ENCODE data around the gene CHRNB2.
"Not testable (repeated sequence)": the region's sequence is repeated elsewhere in the genome, so short reads cannot be mapped to it uniquely, and the experiment has no call there.

CHRNB2 gene

DNA sequence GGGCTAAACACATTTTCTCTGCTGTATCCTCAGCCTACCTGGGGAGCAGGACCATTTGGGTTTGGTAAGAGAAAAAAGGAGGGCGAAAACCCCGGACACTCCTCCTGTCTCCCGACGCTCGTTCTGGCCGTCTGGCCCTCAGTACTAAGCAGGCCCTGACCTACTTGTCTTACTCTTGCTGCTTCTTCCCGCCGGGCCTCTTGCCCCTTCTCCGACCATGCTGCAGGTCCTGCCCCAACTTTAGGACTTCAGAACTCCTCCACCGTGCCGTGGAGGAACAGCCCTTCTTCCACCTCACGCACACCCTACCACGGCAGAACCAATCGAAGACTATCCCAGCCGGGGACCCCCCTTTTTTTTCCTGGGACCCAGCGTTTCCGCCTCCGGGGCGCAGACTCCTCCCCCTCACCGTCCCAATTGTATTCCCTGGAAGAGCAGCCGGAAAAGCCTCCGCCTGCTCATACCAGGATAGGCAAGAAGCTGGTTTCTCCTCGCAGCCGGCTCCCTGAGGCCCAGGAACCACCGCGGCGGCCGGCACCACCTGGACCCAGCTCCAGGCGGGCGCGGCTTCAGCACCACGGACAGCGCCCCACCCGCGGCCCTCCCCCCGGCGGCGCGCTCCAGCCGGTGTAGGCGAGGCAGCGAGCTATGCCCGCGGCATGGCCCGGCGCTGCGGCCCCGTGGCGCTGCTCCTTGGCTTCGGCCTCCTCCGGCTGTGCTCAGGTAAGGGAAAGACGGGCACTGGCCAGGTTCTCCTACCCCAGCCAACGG, at the start of gene CHRNB2:
Gene CHRNB2, plus strand, starts transcription at position 393 of the 771 bp plus-strand sequence. Its CDS starts 267 bp downstream, at position 660.
- peak; percentile 14 for DNase-seq

DNA sequence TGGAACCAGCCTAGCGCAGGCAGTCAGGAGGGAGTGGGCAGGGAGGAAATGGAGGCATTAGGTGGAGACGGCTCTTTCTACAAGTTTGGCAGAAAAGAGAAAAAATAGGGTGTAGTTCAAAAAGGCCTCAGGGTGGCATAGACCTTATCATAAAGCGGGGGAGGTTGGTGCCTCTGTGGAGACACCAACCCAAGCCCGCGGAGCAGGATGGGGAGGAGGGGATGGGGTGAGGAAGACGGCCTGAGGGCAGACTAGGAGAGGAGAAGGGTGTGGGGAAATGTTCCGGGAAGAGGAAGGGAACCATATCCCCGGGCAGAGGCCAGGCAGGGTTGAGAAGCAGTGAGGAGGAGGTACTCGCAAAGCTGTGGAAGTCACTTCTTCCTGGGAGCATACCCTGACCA, 48.0 kb upstream of the CHRNB2 start:
- no peak for DNase-seq

GRCh38 chr1:154520333-154520732, 47.2 kb upstream of the CHRNB2 start:
- no peak for DNase-seq

GRCh38 chr1:154521695-154522094, 45.9 kb upstream of the CHRNB2 start:
- peak; percentile 25 for DNase-seq

- DNase-seq, result no peak
Measured at GRCh38 chr1:154524881-154525280, 42.7 kb upstream of the CHRNB2 start.

GRCh38 chr1:154527192-154527591, 40.4 kb upstream of the CHRNB2 start:
- no peak for DNase-seq

- no peak for DNase-seq
Measured at GRCh38 chr1:154529308-154529707, 38.3 kb upstream of the CHRNB2 start.

GRCh38 chr1:154531950-154532349, 35.6 kb upstream of the CHRNB2 start:
- not testable (repeated sequence) for DNase-seq

GRCh38 chr1:154533952-154534844, 33.4 kb upstream of the CHRNB2 start:
- DNase-seq, result no peak

GRCh38 chr1:154536570-154536969, 31.0 kb upstream of the CHRNB2 start:
- DNase-seq, result no peak

DNA sequence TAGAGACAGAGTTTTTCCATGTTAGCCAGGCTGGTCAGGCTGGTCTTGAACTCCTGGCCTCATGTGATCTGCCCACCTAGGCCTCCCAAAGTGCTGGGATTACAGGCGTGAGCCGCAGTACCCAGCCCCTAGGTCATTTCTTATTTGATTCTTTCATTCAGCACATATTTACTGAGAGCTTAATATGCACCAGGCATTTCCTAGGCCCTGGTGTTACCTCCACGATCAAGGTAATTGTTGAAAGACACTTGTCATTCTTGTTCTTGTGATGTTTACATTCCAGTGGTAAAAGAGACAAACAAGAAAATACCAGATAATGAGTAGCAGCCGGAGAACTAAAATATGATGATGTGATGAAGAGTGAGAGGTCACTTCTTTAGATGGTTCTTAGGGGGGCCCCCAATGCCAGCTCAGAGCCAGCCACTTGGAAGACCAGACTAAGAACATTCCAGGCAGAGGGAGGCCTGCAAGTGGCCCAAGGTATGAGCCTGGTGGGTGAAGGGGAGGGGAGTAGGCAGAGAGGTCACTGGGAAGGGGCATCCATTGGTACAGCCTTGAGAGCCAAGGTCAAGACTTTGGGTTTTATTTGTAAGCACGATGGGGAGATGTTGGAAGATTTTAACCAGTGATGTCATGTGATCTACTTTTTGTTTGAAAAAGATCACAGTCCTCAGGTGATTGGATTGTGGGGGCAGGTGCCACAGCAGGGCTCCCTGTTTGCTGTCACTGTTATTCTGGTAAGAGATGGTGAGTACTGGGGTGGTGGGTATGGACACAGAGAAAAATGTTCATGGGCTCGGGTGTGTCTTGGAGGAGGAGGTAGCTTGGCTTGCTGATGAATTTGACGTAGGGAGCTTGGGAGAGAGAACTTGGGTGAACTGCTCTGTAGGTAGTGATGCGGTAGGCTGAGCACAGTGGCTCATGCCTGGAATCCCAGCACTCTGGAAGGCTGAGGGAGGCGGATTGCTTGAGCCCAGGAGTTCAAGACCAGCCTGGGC, 27.8 kb upstream of the CHRNB2 start:
- no peak for DNase-seq

- no peak for DNase-seq
Measured at GRCh38 chr1:154541231-154541630, 26.3 kb upstream of the CHRNB2 start.

GRCh38 chr1:154546264-154547063, 21.1 kb upstream of the CHRNB2 start:
- DNase-seq, result peak; percentile 30

- no peak for DNase-seq
Measured at GRCh38 chr1:154547105-154547732, 20.4 kb upstream of the CHRNB2 start.

DNA sequence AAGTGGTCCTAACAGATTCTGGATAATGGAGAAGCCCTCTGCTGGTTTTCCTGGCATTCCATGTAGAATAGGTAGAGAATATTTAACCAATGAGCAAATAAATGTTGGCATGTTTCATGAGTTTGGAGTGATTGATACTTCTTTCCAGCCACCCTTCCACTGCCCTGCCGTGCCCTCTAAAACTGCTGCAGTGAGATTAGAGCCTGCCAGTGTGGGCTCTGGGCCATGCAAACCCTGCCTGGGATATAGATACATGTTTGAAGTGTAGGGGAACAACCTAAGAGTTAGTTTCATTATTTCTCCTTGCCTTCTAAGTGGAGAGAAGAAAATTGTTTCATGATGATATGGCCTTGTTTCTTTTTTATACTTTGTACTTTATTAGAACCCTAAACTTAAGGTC, 19.6 kb upstream of the CHRNB2 start:
- no peak for DNase-seq

DNA sequence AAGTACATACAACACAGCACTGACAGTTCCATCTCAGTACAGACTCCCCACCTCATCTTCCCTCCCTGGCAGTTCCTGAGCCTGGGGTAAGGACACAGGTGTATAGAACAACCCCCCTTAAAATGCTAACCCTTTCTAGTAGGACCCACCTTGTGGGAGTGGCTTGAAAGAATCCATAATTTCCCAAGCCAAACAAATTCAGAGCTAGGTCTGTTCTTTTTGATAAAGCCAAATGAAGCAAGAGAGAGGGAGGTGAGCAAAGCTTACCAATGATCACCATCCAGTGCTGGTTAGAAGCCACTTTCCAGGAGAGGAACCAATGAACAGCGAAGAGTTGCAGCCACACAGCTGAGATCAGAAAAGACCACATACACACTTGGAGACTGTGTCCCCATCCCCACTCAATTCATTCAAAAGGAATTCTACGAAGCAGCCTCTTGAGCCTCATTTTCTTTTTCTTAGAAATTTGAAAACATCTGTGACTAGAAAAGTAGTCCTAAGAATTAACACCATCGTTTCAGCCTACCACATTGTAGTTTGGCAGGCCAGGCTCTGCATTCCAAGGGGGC, 18.3 kb upstream of the CHRNB2 start:
- no peak for DNase-seq

DNA sequence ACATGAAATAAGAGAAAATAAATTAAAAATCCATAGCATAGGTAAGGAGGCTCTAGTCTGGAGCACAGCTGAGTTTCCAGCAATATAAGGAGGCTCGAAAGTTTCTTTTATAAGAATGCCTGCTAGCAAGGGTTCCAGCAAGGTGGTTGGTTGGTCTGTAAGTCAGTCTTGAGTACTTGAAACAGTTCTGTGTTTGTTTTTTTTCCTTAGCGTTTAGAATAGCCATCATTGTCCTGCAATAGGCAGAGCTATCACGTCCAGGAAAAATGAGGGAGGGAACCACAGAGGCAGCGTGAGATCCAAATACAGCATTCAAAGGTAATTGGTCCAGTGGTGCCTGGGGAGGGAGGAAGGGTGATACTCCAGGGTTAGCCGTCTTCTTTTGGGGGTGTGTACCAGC, 17.5 kb upstream of the CHRNB2 start:
- no peak for DNase-seq

DNA sequence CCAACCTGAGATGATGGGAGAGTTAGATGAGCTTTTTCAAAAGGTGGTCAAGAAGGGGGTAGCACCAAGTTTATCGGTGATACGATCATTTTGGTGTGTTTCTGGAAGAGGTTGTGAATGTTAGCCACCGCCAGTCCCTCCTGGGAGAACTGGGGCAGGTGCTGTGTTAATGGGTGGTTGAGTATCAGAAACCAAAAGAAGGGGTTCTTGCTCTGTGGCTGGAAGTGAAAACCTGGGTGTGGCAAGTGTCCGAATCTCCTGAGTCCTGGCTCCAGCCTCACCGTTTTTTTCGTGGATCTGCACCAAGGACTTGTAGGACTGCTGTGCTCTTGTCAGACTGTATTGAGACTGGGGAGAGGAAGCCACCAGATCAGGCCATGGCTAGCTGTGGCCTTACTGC, 16.9 kb upstream of the CHRNB2 start:
- no peak for DNase-seq

DNA sequence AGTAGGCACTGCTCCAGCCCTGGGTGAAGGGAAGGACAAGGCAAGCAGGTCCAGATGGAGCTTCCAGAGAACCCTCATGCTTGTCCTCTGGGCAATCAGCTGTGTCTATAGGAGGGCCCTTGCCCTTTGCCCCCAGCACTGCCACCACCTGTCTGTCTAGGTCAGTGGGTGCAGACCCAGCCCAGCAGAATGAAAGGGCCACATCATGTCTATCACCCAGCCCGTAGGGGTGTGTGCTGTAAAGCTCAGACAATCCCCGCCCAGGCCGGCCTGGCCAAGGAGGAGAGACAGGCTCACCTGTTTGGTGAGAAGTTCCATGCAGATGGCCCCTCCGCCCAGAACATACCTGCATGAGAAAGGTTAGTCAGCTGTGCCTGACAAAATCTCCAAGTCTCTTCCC, 16.1 kb upstream of the CHRNB2 start:
- no peak for DNase-seq

DNA sequence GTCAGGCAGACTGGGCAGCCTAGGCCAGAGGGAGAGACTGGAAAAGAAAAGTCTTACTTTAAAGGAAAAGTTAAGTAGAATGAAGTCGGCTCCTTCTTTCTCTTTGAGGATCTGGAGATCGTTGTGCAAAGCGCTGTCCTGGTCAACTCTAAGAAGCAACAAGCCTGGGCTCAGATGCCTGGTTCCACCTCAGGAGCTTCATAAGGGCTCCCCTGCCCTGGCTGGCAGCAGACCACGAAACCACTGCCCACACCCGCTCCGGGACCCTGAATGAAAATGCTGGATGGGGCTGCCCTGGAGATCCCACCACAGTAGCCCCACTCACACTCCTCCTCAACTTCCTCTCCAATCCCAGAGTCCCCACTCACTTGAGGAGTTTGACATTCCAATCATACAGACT, 15.5 kb upstream of the CHRNB2 start:
- no peak for DNase-seq
